Amygdala (tissue), 56 donors: ENCODE results near the gene AURKB.
"Not testable (repeated sequence)": the region's sequence is repeated elsewhere in the genome, so short reads cannot be mapped to it uniquely, and the experiment has no call there.

Experiments used
- DNase-seq, 56 donors: peaks; one replicate each; lab custom pipeline; 2025; lab: John Stamatoyannopoulos, UW

Gene AURKB

DNA sequence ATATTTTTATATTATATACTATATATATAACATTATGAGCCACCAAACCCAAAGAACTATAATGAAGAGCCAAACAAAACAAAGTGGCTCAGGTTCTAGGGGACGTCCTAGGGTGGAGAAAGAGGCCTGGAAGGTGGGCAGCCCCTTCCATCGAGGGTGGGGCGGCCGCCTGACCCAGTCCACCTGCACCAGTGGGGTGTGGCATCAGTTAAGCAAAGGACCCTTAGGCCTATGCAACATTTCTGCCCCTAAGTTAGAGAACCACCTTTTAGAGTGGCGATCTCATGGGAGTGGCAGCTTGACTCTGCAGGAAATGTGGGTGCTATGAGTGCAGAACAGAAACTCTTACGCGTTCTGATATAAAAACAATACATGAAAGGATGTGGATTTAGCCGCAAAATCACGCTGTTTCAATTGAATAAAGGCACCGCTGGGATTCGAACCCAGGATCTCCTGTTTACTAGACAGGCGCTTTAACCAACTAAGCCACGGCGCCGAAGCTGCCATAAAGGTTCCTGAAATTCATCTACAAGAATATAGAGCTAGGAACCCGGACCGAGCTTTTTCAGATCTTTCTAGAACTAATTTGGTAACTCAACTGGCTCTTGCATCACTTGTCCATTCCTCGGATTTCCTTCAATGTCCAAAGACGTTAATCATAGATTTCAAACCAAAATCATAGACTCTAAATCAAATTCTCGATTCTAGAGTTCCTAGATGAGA is 15.6 kb upstream of the AURKB start:
- DNase-seq: peak in 51 of 56 donors; percentile 2 to 83 (median 38)

DNA sequence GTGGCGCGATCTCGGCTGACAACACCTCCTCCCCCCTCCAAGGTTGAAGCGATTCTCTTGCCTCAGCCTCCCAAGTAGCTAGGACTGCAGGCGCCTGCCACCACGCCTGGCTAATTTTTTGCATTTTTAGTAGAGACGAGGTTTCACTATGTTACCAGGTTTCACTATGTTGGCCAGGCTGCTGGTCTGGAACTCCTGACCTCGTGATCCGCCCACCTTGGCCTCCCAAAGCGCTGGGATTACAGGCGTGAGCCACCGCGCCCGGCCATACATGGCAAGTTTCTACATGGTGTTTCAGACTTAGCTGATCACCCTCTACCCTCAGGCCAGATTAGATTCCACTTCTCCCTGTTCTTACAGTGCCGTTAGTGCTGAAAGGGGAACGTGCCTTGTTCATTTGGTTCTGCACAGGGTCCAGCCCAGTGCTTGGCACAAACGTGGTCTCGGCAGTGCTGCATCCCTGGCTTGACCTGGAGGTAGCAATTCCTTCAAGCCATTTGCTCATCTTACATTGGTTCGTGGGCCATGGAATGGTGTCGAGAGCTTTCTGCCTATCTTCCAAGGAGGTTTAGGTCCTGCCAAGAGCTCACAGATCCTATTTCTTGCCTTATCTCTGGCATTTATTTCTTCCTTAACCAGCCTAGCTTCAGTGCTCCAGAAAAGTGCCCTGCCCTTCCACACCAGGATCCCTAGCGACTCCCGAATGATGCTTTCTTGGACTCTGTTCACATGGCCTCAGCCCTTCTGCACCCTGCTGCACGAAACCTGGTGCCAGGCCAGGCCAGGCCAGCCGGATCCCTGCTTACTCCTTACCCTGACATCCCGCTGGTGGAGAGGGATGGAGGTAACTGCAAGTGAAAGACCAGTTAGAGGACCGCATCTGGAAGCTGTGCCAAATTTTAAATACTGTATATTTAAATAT is 14.8 kb upstream of the AURKB start:
- DNase-seq: no peak

- peak in 42 of 56 donors; percentile 29 to 83 (median 58) for DNase-seq
Measured at GRCh38 chr17:8223356-8224126, 13.2 kb upstream of the AURKB start.

- DNase-seq: peak; percentile 59 to 99 (median 90)
Measured at GRCh38 chr17:8222630-8223355, 12.4 kb upstream of the AURKB start.

DNA sequence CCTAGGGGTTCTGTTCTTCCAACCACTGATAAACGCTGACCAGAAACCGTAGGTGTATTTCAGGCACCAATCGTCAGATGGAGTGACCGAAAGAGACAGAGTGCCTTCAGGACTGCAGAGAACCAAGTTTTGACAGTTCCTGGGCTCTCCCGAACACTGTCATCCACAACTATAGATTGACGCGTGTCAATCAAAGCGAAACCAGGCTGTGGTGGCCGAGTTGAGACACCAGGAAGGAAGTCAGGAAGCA is 11.9 kb upstream of the AURKB start:
- peak in 11 of 56 donors; percentile 47 to 83 (median 81) for DNase-seq

DNA sequence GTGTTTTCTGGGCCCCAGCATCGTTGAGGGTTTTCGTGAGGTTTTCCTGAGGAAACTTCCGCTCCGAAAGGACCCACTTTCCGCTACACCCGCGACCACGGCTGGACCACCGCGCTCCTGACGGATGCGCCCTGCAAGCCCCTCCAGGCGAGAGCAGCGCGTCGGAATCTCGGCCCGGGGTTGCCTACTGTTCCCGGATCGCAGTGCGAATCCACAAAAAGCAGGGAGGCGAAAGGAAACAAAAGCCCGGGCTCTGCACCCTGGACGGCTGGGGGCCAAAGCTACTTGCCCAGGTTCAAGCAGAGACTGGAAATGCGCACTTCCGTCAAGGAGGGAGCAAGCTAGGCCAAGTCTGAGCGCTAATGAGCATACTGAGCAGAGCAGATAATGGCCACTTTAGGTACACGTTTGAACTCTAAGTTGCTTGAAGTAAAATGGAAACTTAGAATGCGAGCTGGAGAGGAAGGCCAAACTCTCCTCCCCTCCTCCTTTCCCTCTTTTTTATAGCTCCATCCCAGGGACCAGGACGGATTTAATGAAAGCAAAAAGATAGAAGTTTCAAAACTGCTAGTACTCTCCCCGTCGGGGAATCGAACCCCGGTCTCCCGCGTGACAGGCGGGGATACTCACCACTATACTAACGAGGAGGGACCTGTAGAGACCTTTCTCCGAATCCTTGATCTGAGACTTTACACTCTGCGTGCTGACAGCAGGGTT is 11.4 kb upstream of the AURKB start:
- DNase-seq: peak in 52 of 56 donors; percentile 46 to 97 (median 80)

- peak; percentile 41 to 95 (median 82) for DNase-seq
Measured at GRCh38 chr17:8220783-8221662, 10.6 kb upstream of the AURKB start.

- not testable (repeated sequence) for DNase-seq
Measured at GRCh38 chr17:8214000-8214399, 3.6 kb upstream of the AURKB start.

DNA sequence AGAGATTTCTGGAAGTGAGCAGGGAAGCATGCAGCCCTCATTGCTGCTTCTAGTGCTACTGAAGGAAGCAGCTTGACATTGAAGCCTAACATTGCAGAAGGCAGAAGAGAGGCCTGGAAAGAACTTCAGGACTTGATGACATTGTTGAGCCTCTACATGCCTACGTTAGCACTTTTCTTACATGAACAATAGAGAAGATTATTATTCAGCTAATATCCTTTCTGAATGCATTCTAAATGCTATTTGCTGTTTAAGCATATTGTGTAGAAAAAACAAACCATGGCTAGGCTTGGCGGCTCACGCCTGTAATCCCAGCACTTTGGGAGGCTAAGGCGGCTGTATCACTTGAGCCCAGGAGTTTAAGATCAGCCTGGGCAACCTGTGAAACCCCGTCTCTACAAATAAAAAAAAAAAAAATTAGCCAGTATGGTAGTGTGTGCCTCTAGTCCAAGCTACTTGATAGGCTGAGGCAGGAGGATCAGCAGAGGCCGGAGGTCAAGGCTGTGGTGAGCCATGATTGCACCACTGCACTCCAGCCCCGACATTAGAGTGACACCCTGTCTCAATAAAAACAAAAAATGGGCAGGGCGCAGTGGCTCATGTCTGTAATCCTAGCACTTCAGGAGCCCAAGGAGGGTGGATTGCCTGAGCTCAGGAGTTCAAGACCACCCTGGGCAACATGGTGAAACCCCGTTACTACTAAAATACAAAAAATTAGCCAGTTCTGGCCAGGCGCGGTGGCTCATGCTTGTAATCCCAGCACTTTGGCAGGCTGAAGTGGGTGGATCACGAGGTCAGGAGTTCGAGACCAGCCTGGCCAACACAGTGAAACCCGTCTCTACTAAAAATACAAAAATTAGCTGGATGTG is 2.2 kb upstream of the AURKB start:
- DNase-seq: no peak

- no peak for DNase-seq
Measured at GRCh38 chr17:8210761-8211458, 535 bp upstream of the AURKB start.

DNA sequence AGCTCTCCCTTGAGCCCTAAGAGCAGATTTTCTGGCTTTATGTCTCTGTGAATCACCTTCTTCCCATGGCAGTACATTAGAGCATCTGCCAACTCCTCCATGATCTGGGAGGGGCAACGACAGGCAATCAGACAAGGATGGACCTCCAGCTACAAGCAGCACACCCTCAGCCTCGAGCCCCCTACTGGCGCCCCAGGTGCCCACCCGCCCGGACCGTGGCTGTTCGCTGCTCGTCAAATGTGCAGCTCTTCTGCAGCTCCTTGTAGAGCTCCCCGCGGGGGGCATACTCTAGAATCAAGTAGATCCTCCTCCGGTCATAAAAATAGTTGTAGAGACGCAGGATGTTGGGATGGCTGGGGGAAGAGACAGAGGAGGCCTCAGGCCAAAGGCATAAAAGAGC is 3.8 kb downstream of the AURKB start:
- no peak for DNase-seq

GRCh38 chr17:8204761-8205555 is 5.4 kb downstream of the AURKB start:
- no peak for DNase-seq

DNA sequence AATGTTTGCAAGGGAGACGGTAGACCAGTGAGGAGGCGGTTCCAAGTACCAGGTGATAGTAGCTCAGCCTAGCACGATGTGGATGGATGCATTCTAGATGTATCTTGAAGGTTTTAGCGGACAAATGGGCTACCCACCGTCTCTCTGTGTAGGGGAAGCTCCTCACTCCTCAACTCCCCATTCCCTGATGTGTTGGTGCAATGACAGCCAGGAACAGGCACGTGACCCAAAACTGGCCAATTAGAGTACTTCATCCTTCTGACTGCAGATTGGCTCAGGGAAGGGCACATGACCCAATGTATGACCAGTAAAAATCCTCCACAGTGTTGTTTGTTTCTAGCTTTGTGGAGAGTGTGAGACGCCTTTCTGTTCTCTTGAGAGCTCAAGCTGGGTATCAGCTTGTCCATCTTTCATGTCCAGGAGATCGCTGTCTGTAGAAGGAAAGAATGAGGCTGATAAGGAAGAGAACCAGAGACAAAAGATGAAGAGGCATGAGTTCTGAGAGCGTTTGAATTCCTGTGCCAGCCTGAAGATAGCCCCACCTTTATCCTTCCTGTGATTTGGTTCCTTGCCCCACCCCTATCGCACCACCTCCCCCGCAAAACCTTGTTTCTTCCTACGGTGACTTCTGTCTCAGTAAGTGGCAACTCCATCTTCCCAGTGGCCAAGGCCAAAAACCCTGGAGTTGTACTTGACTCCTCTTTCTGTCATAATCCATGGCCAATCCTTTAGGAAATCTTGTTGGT is 18.1 kb downstream of the AURKB start:
- DNase-seq: peak; percentile 38 to 99 (median 90)

DNA sequence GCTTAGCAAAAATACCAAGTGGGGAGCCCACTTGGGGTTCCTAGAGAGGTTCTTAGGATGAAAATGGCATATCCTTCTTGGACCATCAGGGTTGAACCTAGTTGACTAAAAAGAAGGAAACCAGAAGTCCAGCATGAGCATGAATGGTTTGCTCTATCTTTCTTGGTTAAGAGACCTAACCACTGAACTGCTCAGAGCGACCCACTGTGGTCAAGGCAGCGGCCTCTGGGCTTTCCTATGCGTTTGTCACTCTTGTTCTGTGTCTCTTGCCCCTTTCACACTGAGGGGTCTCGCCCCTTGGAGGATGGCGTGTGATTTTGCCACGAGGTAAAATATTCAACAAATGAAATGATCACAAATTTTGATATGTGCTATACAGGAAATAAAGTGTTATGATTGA is 19.9 kb downstream of the AURKB start:
- no peak for DNase-seq

DNA sequence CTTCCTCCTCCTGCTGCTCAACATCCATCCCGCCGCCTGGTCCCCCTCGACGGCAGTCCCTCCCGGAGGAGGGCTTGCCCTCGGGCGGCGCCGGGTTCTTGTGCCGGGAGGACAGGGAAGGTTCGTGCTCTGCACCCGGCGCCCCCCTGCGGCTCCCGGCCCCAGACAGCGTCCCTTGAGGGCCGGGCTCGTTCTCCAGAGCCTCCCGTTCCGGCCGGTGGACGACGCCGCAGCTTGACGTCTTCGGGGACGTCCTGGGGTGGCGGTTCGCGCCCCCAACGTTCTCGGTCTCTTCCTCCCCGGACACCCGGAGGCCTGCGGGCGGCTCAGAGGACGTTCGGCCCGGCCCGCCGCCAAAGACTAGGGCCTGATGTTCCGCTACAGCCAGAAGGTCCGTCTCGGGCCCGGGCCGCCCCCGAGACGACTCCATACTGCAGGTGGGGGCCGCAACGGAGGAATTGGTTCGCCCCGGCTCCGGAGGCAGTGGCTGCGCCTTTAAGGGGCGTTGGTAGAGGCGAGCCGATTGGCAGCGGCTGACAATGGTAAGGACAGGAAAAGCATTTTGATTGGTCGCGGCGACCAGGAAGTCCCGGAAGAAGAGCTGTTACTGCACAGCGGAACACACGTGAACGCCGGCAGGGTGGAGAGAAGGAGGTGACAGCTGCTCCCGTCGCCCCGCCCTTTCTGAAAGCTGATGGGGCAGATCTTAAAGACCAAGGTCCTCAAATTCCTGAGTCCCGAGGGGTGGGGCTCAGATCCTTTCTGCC is 20.5 kb downstream of the AURKB start, which contains the start of gene BORCS6:
Gene BORCS6, minus strand, starts transcription at position 470 of the 767 bp plus-strand sequence. Its CDS starts 40 bp downstream, at position 430.
- DNase-seq: peak; percentile 54 to 100 (median 98)
